Measurements from ENCODE around the gene CIRBP.

DNA sequence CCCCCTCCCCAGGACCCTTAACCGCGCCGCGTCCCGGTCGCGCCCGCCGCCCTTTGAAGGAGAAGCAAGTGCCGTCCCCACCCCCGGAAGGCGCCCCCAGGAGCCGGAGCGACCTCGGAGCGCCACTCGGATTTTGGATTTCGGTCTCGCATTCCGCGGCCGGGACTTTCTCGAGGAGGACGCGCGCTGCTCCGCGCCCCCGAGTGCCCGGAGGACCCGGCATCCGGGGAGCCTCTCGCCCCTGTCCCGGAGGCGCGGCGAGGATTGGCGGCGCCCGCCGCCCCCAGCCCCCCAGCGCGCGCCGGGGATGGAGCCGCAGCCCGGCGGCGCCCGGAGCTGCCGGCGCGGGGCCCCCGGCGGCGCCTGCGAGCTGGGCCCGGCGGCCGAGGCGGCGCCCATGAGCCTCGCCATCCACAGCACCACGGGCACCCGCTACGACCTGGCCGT, 19.1 kb upstream of the CIRBP start:
- TF ChIP-seq, protein P1, sequence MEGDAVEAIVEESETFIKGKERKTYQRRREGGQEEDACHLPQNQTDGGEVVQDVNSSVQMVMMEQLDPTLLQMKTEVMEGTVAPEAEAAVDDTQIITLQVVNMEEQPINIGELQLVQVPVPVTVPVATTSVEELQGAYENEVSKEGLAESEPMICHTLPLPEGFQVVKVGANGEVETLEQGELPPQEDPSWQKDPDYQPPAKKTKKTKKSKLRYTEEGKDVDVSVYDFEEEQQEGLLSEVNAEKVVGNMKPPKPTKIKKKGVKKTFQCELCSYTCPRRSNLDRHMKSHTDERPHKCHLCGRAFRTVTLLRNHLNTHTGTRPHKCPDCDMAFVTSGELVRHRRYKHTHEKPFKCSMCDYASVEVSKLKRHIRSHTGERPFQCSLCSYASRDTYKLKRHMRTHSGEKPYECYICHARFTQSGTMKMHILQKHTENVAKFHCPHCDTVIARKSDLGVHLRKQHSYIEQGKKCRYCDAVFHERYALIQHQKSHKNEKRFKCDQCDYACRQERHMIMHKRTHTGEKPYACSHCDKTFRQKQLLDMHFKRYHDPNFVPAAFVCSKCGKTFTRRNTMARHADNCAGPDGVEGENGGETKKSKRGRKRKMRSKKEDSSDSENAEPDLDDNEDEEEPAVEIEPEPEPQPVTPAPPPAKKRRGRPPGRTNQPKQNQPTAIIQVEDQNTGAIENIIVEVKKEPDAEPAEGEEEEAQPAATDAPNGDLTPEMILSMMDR (conservative IDR thresholded peaks at IDR 0.05; ENCODE audit: low read depth, low read length): no peak
- no peak for TF ChIP-seq EZH2 (IDR thresholded peaks at IDR 0.05; ENCODE audit: low read length, unreplicated experiment)
- TF ChIP-seq EZH2phosphoT487 (IDR thresholded peaks at IDR 0.05; ENCODE audit: borderline replicate concordance, low read length): no peak
